GM21737 (cell line): ENCODE results near the gene DUSP2.
"Not testable (repeated sequence)": the region's sequence is repeated elsewhere in the genome, so short reads cannot be mapped to it uniquely, and the experiment has no call there.

Source experiments
- ATAC-seq: cut with Tn5 transposase; IDR thresholded peaks from one replicate; pipeline ENCODE4 v1.9.1; 2021; ENCODE audit warnings: mild to moderate bottlenecking, moderate library complexity; ENCODE audit not compliant: unreplicated experiment

The DUSP2 gene

DNA sequence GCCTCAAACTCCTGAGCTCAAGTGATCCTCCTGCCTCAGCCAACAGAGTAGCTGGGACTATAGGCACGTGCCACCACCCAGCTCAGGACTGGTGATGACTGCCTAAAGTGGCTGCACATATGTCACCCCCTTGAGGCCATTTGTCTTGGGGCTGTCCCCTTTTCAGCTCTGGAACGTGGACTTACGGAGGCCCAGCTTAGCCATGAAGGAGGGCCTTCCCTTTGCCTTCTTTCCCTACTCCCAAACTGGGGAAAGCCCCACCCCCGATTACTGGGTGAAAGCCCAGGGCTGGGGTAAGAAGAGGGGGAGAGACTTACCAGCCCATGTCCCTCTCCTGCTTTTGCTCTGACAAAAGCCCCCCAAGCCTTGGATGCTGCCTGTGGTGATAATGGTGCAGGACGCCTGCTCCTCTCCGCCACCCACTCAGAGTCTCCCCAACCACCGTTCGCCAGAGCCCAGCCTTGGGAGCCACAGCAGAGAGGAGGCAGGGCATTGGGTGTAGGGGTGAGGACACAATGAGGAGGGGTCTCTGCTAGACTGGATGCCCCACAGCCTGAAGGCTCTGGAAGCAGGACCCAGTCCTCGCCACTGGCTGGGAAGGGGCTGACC is 2.5 kb upstream of the DUSP2 start:
- ATAC-seq: no peak

DNA sequence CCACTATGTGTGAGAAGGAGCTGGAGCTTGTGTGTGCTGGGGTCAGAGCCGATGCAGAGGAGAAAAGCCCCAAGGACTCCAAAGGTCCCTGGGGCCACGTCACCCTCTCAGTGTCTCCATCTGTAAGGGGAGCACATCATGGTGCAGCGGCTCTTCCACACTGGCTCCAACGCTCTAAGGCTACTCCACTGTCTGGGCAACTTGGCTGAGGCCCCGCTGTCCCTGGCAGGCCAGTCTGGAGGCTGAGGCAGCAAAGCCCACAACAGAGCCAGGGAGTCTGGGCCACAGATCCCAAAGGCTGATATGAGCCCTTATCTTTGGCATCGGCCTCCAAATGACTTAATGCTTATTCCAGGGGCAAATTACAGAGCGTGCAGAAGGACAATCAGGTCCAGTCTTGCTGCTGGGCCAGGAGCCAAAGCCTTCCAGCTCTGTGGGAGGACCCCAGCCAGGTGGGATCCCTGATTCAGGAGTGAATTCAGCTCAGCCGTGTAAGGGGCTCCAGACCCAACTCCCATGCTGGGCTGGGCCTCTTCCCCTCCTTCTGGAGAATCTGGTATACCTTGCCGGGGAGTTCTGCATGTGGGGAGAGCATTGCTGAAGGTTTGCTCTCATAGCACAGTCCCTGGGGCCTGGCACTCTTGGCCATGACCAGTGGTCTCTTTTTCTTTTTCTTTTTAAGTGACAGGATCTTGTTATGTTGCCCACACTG is 1.8 kb upstream of the DUSP2 start:
- ATAC-seq: no peak

DNA sequence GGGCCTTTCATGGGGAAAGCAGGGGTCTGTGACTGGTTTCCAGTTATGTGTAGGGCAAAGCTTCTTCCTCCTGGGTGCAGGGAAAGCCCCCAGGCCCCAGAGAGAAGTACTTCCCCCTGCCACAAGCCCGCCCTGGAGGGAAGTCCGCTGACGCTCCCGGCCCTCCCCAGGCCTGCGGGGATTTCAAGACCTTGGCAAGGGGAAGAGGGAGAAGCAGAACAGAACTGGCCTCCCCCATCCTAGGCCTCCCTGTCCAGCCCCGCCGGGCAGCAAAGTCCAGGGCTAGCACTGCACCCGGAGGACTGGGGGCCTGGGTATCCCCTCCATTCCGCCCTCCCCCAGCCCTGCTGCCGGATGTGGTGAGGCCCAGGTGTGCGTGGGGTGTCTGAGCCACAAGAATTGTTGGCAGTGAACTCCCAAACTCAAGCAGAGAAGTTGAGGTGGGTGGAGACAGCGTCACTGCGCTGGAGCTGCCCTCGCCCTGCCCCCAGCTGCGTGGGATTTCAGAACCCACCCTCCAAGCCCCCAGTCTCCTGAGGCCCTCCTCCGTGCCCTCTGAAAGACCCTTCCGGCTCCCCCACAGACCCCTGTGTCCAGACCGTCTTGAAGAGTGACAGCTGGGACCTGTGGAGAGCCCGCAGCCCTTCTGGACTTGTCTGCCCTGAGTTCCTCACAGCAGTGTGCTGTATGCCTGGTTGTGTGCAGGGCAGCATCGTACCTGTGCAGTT is 1.1 kb upstream of the DUSP2 start:
- peak; percentile 25 for ATAC-seq

DNA sequence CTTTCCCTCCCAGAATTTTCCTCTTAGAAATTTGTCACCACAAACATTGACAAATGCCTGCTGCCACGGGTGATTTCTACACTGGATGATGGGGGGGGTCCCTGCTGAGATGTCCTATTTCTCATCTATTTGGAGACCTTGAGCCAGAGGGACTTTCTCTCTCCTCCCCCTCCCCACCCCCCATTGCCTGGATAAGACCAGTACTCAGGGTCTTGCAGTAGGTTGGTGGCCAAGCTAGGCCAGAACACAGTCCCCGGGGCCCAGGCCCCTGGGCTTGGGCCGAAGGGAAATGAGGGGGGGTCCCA is 560 bp upstream of the DUSP2 start:
- ATAC-seq: no peak

DNA sequence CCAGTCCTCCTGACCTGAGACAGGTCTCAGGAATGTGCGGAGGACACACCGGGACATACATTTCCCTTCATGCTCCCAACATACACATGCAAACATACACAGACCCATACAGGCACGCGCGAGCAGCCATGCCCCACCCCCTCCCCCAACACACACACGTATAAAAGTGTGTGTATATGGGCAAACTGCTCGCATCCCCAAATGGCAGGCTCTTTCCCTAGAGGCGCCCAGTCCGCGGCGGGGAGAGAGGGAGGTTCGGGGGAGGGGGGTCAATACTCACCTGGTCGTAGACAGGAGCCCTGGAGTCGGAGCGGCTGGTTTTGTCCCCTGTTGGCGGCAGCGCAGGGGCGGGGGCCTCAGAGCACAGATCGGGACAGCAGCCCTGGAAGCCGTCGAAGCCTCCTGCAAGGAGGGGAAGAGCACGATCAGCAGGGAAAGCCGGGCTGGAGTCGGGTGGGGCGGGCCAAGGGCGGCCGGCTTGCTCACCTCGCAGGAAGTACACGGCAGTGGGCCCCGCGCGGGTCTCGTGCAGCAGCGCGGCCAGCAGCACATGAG is 682 bp downstream of the DUSP2 start:
- ATAC-seq: no peak

DNA sequence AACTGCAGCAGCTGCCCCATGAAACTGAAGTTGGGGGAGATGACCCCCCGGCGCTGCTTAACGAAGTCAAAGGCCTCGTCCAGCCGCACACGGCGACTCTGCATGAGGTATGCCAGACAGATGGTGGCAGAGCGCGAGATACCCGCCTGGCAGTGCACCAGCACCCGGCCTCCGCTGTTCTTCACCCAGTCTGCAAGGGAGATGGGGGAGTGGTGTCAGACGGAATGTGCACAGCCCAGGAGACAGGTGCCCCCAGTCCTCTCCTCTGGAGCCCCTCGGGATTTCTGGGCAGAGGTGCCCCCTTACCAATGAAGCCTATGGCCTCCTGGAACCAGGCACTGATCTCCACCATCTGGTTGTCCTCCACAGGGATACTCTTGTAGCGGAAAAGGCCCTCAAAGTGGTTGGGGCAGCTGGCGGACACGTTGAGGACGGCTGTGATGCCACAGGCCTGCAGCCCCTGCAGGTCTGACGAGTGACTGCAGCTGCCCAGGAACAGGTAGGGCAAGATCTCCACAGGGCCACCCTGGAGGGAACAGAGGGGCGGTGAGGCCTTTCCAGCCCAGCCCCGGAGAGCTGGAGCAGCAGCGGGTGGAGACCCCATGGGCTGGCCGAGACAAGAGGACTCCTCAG is 1.3 kb downstream of the DUSP2 start:
- no peak for ATAC-seq

DNA sequence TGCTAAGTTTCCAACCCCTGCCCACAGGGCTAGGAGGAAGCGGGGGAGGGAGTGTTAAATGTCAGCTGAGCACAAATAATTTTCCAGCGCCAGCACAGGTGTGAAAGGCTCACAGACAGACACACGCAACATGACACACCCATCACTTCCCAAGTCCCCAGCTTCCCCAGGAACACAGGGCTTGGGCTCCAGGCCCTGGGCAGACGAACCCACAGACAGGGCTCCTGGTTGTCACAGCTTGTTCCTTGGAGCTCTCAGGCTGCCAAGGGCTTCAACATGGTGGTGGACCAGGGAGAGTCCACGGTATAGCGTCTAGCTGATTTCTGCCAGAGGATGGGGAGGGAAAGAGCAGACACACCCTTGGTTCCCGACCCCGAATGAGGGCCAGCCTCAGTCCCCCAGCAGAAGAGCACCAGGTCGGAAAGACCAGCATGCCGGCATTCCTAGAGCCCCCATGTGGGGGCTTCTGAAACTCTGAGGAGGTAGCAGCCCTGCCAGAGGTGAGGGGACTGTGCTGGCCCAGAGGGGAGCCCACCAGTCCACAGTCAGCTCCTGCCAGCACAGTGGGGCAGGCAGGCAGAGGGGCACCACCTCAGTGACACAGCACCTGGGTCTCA is 1.9 kb downstream of the DUSP2 start:
- ATAC-seq: no peak

DNA sequence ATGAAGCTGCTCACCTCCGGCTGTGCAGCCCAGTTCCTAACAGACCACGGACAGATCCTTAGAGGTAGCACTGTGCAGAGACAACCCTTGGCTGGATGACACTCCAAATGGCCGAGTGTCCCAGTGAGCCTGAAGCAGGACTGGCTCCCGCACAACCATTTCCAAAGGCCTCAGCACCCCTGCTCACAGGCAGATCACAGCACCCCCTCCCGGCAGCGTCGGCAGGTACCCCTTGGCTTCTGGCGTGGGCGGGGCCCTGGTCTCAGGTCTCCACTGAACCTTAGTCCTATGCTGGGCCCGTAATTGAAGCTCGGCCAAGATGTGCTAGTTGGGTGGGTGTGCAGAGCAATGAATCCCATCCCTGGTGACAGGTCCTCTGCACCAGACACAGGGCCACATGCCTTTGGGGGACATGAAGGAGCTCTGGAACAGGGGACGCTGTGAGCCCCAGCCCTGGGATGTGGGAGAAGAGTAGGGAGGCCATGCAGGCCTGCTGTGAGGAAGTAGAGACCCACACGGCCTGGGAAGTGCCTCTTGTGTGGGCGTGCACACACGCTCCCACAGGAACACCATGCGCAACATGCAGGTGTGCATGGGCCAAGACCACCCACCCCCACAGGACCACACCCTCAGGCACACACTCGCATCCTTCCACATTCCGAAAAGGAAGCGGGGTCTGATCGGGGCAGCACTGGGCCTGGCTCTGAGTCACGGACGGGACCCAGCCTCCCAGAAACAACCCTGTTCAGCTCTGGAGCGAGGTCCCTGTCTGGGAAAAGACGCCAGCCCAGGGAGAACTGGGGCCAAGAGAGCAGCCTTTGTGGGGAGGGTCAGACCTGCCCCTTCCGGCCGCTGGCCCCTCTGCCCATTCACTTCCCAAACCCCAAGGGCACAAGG is 2.8 kb downstream of the DUSP2 start:
- ATAC-seq: no peak

DNA sequence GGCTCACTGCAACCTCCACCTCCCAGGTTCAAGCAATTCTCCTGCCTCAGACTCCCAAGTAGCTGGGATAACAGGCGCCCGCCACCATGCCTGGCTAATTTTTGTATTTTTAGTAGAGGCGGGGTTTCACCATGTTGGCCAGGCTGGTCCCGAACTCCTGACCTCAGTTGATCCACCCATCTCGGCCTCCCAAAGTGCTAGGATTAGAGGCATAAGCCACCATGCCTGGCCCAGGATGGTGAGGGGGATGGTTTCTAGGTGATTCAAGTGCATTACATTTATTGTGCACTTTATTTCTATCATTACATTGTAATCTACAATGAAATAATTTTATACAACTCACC is 3.6 kb downstream of the DUSP2 start:
- ATAC-seq: not testable (repeated sequence)

DNA sequence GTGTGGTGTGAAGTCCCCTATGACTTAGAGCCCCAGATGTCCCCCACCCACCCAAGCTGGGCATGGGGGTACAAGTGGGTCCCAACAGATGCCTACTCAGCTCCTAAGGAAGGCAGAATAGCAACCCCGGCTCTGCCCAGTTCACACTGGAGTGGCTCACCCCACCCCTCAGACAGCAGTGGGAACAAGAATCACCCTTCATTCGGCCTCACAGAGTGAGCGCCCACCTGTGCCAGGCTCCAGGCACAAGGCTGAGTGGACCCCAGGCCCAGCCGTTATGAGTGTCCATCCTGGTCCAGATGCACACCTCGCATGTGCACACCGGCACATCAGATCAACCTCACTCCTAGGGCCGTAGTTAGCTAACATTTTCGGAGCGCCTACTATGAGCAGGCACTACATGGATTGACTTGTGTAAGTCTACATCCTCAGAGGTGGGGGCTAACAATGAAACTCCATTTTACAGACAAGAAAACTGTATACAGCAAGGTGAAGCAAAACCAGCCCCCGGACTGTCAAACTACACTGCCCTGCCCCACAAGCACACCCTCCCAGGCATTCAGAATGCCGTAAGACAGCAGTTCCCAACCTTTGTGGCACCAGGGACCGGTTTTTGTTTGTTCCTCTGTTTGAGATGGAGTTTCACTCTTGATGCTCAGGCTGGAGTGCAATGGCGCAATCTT is 4.2 kb downstream of the DUSP2 start:
- no peak for ATAC-seq

DNA sequence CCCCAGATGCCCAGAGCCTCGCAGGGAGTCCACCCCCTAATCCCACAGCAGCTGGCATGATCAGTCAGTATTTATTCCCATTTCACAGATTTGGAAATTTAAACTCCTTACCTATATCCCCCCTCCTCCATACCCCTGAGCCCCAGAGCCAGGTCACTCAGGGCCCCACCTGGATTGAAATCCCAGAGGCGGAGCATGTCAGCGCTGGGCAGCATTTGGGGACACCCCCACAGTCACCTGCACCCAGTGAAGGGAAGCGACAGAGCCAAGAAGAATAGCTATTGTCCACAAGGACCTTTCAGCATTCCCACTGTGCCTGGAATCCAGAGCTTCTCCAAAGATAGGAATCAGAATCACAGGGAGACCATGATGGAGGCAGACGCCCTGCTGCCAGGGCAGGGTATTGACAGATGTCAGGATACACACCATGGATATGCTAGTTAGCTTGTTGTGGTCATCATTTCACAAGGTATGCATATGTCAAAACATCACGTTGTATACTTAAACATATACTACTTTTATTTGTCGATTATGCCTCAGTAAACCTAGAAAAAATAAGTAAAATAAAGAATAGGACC is 6.0 kb downstream of the DUSP2 start:
- no peak for ATAC-seq

DNA sequence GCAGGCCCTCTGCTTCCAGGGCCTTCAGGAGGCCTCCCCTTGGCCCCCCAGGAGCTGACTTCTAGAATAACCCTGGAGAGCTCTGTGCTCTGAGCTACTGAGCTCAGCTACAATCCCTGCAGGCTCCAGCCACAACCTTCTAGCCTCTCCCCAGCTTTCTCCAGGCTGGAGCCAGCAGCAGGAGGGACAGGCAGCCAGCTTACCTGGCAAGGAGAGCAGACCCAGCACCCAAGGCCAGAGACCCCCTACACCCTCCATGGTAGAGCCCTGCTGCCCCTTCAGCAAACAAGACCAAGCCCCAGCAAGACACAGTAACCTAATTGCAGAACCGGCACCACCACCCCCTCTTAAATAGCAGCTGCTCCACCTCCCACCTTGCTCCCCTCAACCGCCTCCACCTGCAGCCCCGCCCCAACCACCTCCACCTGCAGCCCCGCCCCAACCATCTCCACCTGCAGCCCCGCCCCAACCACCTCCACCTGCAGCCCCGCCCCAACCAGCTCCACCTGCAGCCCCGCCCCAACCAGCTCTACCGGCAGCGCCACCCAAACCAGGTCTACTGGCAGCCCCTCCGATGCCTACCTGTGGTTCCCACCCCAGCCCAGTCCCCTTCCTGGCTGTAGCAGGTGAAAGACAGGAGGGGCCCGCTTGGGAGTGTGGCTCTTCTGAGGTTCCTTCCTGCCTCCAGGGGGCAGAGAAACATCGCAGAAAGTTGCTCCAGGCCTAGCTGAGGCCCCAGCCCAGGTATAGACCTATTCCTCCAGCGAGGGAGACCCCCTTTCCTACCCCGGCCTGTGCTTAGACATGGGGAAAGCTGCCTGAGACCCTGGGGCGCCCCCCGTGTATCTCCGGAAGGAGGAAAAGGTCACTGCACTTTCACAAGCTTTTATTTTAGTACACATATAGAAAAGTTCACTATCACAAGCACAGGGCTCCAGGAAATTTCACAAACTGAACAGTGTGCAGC is 6.8 kb downstream of the DUSP2 start, which contains the start of gene ASTL:
Gene ASTL (minus strand): TSS at position 324 of the 967 bp plus-strand sequence. CDS start 66 bp downstream, at position 258.
- ATAC-seq: no peak

DNA sequence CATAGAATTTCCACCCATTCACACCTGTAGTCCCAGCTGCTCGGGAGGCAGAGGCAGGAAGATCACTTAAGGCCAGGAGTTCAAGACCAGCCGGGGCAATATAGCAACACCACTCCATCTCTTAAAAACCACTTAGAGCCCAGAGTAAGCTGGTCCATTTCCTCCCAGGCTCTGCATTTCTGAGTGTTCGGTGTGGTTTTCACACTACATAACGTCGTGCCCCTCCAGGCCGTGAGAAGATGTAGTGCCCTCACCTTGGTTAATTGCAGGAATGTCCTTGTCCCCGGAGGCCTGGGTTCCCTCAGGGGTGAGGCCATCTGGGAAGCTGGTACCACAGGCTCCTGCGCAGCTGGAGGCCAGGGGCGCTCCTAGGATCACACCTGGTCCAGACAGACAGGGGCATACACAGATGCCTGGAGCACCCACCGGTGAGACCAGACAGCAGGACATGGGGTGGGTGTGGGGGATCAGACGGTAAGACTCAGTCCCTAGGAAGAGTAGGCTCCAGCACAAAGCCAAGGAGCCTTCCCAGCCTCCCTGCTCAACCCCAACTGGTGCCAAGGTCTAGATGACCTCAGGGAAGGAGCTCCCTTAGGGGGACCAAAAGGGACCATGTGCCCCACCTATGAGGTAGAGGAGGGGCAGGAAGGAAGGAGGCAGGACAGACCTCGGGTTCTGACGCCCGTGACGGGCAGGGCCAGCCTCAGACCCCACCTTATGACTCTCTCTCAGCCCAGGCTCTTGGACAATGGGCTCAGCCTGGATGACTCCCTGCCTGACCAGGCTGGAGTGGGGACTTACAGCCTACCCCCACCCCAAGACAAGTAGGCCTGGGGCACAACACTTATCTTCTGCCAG is 7.7 kb downstream of the DUSP2 start:
- no peak for ATAC-seq

DNA sequence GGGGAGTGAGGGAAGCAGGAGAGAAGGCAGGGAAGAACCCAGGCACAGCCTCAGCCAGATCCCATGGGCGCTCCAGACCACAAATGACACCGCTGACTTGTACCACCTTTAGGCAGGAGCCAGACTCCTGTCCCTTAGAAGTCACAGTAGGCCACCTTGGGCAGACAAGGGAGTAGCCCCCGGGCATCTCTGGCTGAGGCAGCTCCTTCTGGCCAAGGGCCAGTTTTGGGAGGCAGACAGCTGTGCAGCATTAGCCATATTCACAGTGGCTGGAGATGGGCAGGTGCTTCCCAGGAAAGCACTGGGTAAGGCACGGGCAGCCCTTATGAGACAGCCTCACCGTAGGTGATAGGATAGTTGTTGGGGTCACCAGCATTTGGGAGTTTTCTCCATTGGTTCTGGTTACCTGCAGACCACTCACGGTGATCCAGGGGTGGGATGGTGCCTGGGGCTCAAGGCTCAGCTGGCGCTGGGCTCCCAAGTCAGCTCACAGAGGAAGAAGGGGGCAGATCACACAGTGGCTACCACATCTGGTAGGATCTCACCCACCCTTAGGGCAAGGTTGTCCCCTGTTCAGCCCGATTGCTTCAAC is 9.0 kb downstream of the DUSP2 start:
- no peak for ATAC-seq

DNA sequence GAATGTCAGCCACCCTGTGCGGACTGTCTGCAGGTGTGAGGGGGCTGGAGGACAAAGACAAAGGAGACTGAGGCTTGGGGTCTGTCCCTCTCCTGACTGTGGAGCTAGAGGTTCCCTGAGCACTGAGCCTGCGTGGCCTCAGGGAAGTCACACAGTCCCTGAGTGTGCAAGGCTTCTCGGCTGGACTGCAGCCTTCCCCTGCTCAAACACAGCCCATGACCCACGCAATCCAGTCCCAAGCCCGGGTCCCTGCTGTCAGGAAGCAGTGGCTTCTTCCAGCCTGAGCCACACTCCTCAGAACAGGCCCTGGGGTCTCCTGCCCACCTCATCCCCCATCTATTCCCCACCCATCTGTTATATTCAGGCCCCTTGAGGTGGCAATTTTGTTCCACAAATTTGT is 9.6 kb downstream of the DUSP2 start:
- ATAC-seq: no peak

DNA sequence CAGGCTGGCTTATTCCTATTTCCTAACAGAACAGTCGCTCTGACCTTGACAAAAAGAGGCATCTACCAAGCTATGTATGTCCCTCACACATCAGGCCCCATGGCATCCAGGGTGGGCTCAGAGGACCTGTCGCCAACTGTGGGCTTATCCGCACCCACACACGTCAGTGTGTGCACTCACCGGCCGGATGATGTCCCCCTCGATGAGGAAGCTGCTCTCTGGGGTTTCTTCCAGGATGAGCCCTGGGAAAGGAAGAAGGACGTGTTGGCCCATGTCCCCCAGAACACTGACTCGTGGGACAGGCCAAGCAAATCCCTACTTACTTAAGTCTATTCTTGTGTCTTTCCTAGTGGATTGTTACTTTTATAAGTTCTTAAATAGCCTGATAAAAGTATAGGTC is 10.1 kb downstream of the DUSP2 start:
- no peak for ATAC-seq

DNA sequence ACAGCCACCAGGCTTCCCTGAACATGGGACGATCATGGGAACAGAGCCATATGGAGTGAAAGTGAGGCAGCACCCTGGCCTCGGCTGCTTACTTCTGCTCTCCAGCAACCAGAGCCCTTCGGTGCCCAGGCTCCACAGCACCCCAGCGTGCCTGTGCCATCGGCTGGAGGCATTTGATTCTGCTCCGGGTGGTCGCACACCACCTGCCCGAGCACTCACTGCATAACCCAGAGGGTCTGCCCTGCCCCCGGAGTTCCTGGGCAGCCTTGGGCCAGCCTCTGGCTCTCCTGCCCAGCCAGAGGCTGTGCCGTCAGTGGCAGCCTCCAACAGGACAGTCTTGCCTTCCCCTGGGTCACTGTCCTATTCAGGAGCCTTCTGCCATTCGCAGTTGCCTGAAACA is 10.8 kb downstream of the DUSP2 start:
- ATAC-seq: no peak
